Motor neuron (in vitro differentiated cells): Measurements from ENCODE around the gene KLHL29. TPM values are rescaled to one million over a fixed set of nuclear protein-coding genes. Genes with fewer than 3 reads are reported as not detected.

Source experiments
- ATAC-seq, 8 experiments: fragments of 200-7000 bp; cut with Tn5 transposase; replicated peaks in 6 of 8; 2 replicates each; pipeline ENCODE4 v1.8.0; 2021; ENCODE audit warnings: mild to moderate bottlenecking in 8 of 8, moderate library complexity in 8 of 8
- H3K27ac ChIP-seq, 2 donors: fragments of 250-450 bp; sonication (Bioruptor Pico); 2 replicates each; pipeline ENCODE4 v1.9.0; 2021; ENCODE audit warnings: antibody characterized with exemption in 2 of 2, mild to moderate bottlenecking in 2 of 2, moderate library complexity in 1 of 2
- H3K4me1 ChIP-seq, 2 donors: fragments of 250-450 bp; sonication (Bioruptor Pico); replicated peaks in 1 of 2; 2 replicates each; pipeline ENCODE4 v1.6.1; 2021; ENCODE audit warnings: antibody characterized with exemption in 2 of 2, mild to moderate bottlenecking in 2 of 2, moderate library complexity in 1 of 2
- H3K4me3 ChIP-seq, 5 donors: fragments of 250-450 bp; sonication (Bioruptor Pico); 2 replicates each; pipeline ENCODE4 v1.9.0; 2021; ENCODE audit warnings: antibody characterized with exemption in 5 of 5, mild to moderate bottlenecking in 5 of 5, moderate library complexity in 4 of 5
- WGBS, 10 experiments: fragments of 450-650 bp; shearing (Covaris generic); methylation state at CpG; one replicate each; pipeline ENCODE4 v1.0.0; 2022; 5-methylcytosine and 5-hydroxymethylcytosine counted together
- in situ Hi-C, 9 experiments: fragments of 400-800 bp; cut with MboI; loops; one replicate each; pipeline ENCODE4 v1.15.0; 2021; ENCODE audit warnings: low sequenced_read_pairs in 9 of 9, low pct_unique_long_range_greater_than_20kb in 2 of 9; ENCODE audit not compliant: unreplicated experiment in 9 of 9
- total RNA-seq, 8 experiments: library from RNA; unstranded; fragments of 300-600 nt; gene quantifications; 2 replicates each; pipeline versions ENCODE4 v1.2.3 to v1.2.4, GENCODE V29; 2022

Gene KLHL29
- total RNA-seq, 8 experiments from 2014 or later: 4.1 to 58.7 (median 5.4) TPM

GRCh38 chr2:23595021-23595420, 210.0 kb downstream of the KLHL29 start:
- H3K4me1 ChIP-seq: peaks cover 37 to 40% of the 10 kb centered on the region in 2 donors
- no peak overlapping the region for H3K27ac ChIP-seq
- no peak for ATAC-seq
- H3K4me3 ChIP-seq: no peak overlapping the region
- WGBS, 10 experiments: 60 to 100% (median 83%) methylated on average over 1 to 6 of the region's 7 CpGs; no CpG with 5 or more reads in 2 of the 10 experiments
- in situ Hi-C loops: no loop called here

- Histone ChIP-seq H3K4me3 (no peak overlapping the region), H3K4me1 (peaks cover 37 to 45% of the 10 kb centered on the region in 2 donors), H3K27ac (peak overlapping the region; percentile 60 to 72)
- 40 to 100% (median 60%) methylated on average over 1 to 4 of the region's 13 CpGs; no CpG with 5 or more reads in 3 of the 10 experiments for WGBS, 10 experiments
- in situ Hi-C loops: no loop called here
- peak in 6 of 8 experiments; percentile 34 to 89 (median 84) for ATAC-seq
These were observed 210.7 kb downstream of the KLHL29 start for GRCh38 chr2:23595601-23596251.

GRCh38 chr2:23596316-23596885, 211.4 kb downstream of the KLHL29 start:
- no peak overlapping the region for H3K4me3 ChIP-seq
- in situ Hi-C loops: no loop called here
- peaks cover 34 to 45% of the 10 kb centered on the region in 2 donors for H3K4me1 ChIP-seq
- H3K27ac ChIP-seq: peak overlapping the region; percentile 60 to 72
- WGBS, 10 experiments: 13 to 100% (median 72%) methylated on average over 1 to 10 of the region's 16 CpGs
- peak in 5 of 8 experiments; percentile 76 to 87 (median 86) for ATAC-seq

- WGBS, 10 experiments: 82 to 100% (median 94%) methylated on average over 2 to 5 of the region's 9 CpGs; no CpG with 5 or more reads in 5 of the 10 experiments
- Histone ChIP-seq H3K27ac (no peak overlapping the region), H3K4me1 (peaks cover 31 to 42% of the 10 kb centered on the region in 2 donors), H3K4me3 (no peak overlapping the region)
- no peak for ATAC-seq
- in situ Hi-C loops: no loop called here
These were observed 212.7 kb downstream of the KLHL29 start for GRCh38 chr2:23597687-23598086.

- WGBS, 10 experiments: 53 to 100% (median 91%) methylated on average over 1 to 6 of the region's 6 CpGs; no CpG with 5 or more reads in 2 of the 10 experiments
- in situ Hi-C loops: no loop called here
- no peak overlapping the region for H3K27ac ChIP-seq
- H3K4me1 ChIP-seq: peaks cover 27 to 42% of the 10 kb centered on the region in 2 donors
- no peak overlapping the region for H3K4me3 ChIP-seq
- ATAC-seq: no peak
These were observed 214.0 kb downstream of the KLHL29 start for GRCh38 chr2:23599006-23599405.

GRCh38 chr2:23599667-23600066, 214.7 kb downstream of the KLHL29 start:
- H3K27ac ChIP-seq: peak overlapping the region in 1 of 2 donors; percentile 6
- WGBS, 10 experiments: 5 to 100% (median 47%) methylated on average over 2 to 7 of the region's 10 CpGs; no CpG with 5 or more reads in 2 of the 10 experiments
- ATAC-seq: peak in 3 of 8 experiments; percentile 42 to 61 (median 52)
- in situ Hi-C loops: no loop called here
- no peak overlapping the region for H3K4me3 ChIP-seq
- H3K4me1 ChIP-seq: peaks cover 22 to 36% of the 10 kb centered on the region in 2 donors

- Histone ChIP-seq H3K4me3 (no peak overlapping the region), H3K4me1 (peaks cover 17 to 29% of the 10 kb centered on the region in 2 donors), H3K27ac (no peak overlapping the region)
- in situ Hi-C loops: no loop called here
- ATAC-seq: no peak
- 80 to 100% (median 95%) methylated on average over 1 to 3 of the region's 7 CpGs; no CpG with 5 or more reads in 2 of the 10 experiments for WGBS, 10 experiments
These were observed 215.4 kb downstream of the KLHL29 start for GRCh38 chr2:23600346-23600745.

GRCh38 chr2:23601301-23601965, 216.5 kb downstream of the KLHL29 start:
- in situ Hi-C loops: no loop called here
- no peak overlapping the region for H3K27ac ChIP-seq
- ATAC-seq: no peak
- no peak overlapping the region for H3K4me3 ChIP-seq
- 17 to 100% (median 74%) methylated on average over 1 to 5 of the region's 8 CpGs for WGBS, 10 experiments
- peaks cover 6 to 18% of the 10 kb centered on the region in 2 donors for H3K4me1 ChIP-seq

- Histone ChIP-seq H3K4me1 (peaks cover 0 to 12% of the 10 kb centered on the region in 2 donors), H3K27ac (no peak overlapping the region), H3K4me3 (no peak overlapping the region)
- WGBS, 10 experiments: 39 to 80% (median 61%) methylated on average over 1 to 3 of the region's 12 CpGs; no CpG with 5 or more reads in 4 of the 10 experiments
- in situ Hi-C loops: no loop called here
- peak in 6 of 8 experiments; percentile 45 to 93 (median 58) for ATAC-seq
These were observed 217.1 kb downstream of the KLHL29 start for GRCh38 chr2:23602116-23602515.

- Histone ChIP-seq H3K4me1 (peaks cover 0 to 12% of the 10 kb centered on the region in 2 donors), H3K4me3 (no peak overlapping the region), H3K27ac (no peak overlapping the region)
- 70 to 100% (median 87%) methylated on average over 1 to 2 of the region's 6 CpGs; no CpG with 5 or more reads in 6 of the 10 experiments for WGBS, 10 experiments
- ATAC-seq: no peak
- in situ Hi-C loops: no loop called here
These were observed 218.2 kb downstream of the KLHL29 start for GRCh38 chr2:23603156-23603555.

GRCh38 chr2:23603581-23603980, 218.6 kb downstream of the KLHL29 start:
- no peak overlapping the region for H3K4me3 ChIP-seq
- ATAC-seq: no peak
- H3K4me1 ChIP-seq: peaks cover 0 to 15% of the 10 kb centered on the region in 2 donors
- no peak overlapping the region for H3K27ac ChIP-seq
- WGBS, 10 experiments: 80 to 89% methylated on average over 1 to 3 of the region's 12 CpGs; no CpG with 5 or more reads in 8 of the 10 experiments
- in situ Hi-C loops: no loop called here

- no peak for ATAC-seq
- Histone ChIP-seq H3K27ac (peak overlapping the region in 1 of 2 donors; percentile 32), H3K4me1 (peaks cover 0 to 12% of the 10 kb centered on the region in 2 donors), H3K4me3 (no peak overlapping the region)
- WGBS, 10 experiments: 60 to 100% (median 80%) methylated on average over 1 to 2 of the region's 7 CpGs; no CpG with 5 or more reads in 7 of the 10 experiments
- in situ Hi-C loops: no loop called here
These were observed 219.8 kb downstream of the KLHL29 start for GRCh38 chr2:23604731-23605130.

- 40 to 100% (median 75%) methylated on average over 1 to 9 of the region's 11 CpGs; no CpG with 5 or more reads in 1 of the 10 experiments for WGBS, 10 experiments
- H3K4me3 ChIP-seq: no peak overlapping the region
- no peak for ATAC-seq
- in situ Hi-C loops: no loop called here
- H3K4me1 ChIP-seq: peaks cover 0 to 7% of the 10 kb centered on the region in 2 donors
- no peak overlapping the region for H3K27ac ChIP-seq
These were observed 220.3 kb downstream of the KLHL29 start for GRCh38 chr2:23605236-23605635.
